HG03521 (cell line): ENCODE data around the gene SYT2.
"Not testable (repeated sequence)": the region's sequence is repeated elsewhere in the genome, so short reads cannot be mapped to it uniquely, and the experiment has no call there.

ENCODE experiments used
- ATAC-seq: cut with Tn5 transposase; IDR thresholded peaks from one replicate; pipeline ENCODE4 v1.9.1; 2021; ENCODE audit warnings: mild to moderate bottlenecking, moderate library complexity; ENCODE audit not compliant: unreplicated experiment

Gene SYT2

GRCh38 chr1:202644219-202645096 is 65.8 kb downstream of the SYT2 start:
- ATAC-seq: no peak

GRCh38 chr1:202643397-202644218 is 66.6 kb downstream of the SYT2 start:
- no peak for ATAC-seq

- no peak for ATAC-seq
Observed at GRCh38 chr1:202642619-202643291, 67.5 kb downstream of the SYT2 start.

- ATAC-seq: no peak
Observed at GRCh38 chr1:202642212-202642611, 68.0 kb downstream of the SYT2 start.

GRCh38 chr1:202639500-202639899 is 70.8 kb downstream of the SYT2 start:
- no peak for ATAC-seq

- ATAC-seq: not testable (repeated sequence)
Observed at GRCh38 chr1:202638701-202639305, 71.5 kb downstream of the SYT2 start.

- no peak for ATAC-seq
Observed at GRCh38 chr1:202638019-202638700, 72.1 kb downstream of the SYT2 start.

GRCh38 chr1:202637321-202638018 is 72.8 kb downstream of the SYT2 start:
- ATAC-seq: not testable (repeated sequence)

- not testable (repeated sequence) for ATAC-seq
Observed at GRCh38 chr1:202636171-202636570, 74.1 kb downstream of the SYT2 start.

- ATAC-seq: no peak
Observed at GRCh38 chr1:202632241-202632640, 78.0 kb downstream of the SYT2 start.

- ATAC-seq: no peak
Observed at GRCh38 chr1:202631076-202631923, 79.0 kb downstream of the SYT2 start.

- no peak for ATAC-seq
Observed at GRCh38 chr1:202630541-202630940, 79.7 kb downstream of the SYT2 start.

GRCh38 chr1:202630096-202630495 is 80.2 kb downstream of the SYT2 start:
- not testable (repeated sequence) for ATAC-seq

- peak; percentile 74 for ATAC-seq
Observed at GRCh38 chr1:202629257-202629811, 80.9 kb downstream of the SYT2 start.

GRCh38 chr1:202628646-202629215 is 81.5 kb downstream of the SYT2 start:
- ATAC-seq: no peak

- ATAC-seq: no peak
Observed at GRCh38 chr1:202627841-202628565, 82.3 kb downstream of the SYT2 start.

GRCh38 chr1:202627036-202627435 is 83.2 kb downstream of the SYT2 start:
- not testable (repeated sequence) for ATAC-seq
